Activated T-helper 1 cell treated with anti-CD3 and anti-CD28 coated beads, Interleukin-12 subunit alpha, Interleukin-12 subunit beta, Interleukin-2, Interleukin-4 antibody, amounts not matched to agents 30 ng/mL and 10 ng/mL and 1 ng/mL, durations not matched to agents 14 hours and 24 hours and 36 hours (primary cell): Measurements from ENCODE around the gene LDB2. TPM values are rescaled to one million over a fixed set of nuclear protein-coding genes. Genes with fewer than 3 reads are reported as not detected.

ENCODE experiments used
- DNase-seq: peaks from one replicate; pipeline ENCODE4 v3.0.0; 2021; ENCODE audit warnings: low spot score
- H3K27ac Mint-ChIP-seq: one replicate; pipeline ENCODE4 v1.8.0; 2021; ENCODE audit warnings: mild to moderate bottlenecking, mixed read lengths
- H3K27me3 Mint-ChIP-seq: one replicate; pipeline ENCODE4 v1.8.0; 2022; ENCODE audit warnings: mild to moderate bottlenecking, moderate library complexity, mixed read lengths; ENCODE audit not compliant: insufficient read depth
- H3K36me3 Mint-ChIP-seq: one replicate; pipeline ENCODE4 v1.8.0; 2021; ENCODE audit warnings: low read depth, mixed read lengths
- H3K4me1 Mint-ChIP-seq: one replicate; pipeline ENCODE4 v1.8.0; 2021; ENCODE audit warnings: low read depth, mixed read lengths
- H3K4me3 Mint-ChIP-seq: one replicate; pipeline ENCODE4 v1.8.0; 2021; ENCODE audit warnings: mild to moderate bottlenecking, moderate library complexity, mixed read lengths
- H3K9me3 Mint-ChIP-seq: one replicate; pipeline ENCODE4 v1.8.0; 2021; ENCODE audit warnings: mixed read lengths
- intact Hi-C: fragments of 100-400 bp; cut with micrococcal nuclease; formaldehyde crosslinking; loops from one replicate; pipeline ENCODE4 v1.15.1; 2024
- total RNA-seq: library from RNA; stranded (reverse); gene quantifications from 2 replicates; pipeline ENCODE4 v1.2.3, GENCODE V29; 2022

Gene LDB2
- total RNA-seq, 1 donor from 2014 or later = not detected

DNA sequence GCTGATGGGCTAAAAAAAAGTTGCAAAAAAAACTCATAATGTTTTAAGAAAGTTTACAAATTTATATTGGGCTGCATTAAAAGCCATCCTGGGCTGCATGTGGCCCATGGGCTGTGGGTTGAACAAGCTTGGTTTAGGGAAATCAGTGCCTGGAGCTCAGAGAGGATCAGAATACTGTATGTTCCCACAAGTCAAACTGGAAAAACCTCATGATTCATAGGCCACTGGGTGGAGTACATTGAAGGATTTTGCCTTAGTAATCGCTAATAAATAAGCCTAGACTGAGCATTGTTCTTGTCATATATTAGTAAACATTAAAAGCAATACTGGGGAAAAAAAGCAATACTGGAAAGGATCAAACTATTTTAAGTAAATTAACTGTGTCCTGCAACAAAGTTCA, 425.9 kb downstream of the LDB2 start:
- no peak overlapping the region for H3K4me3 Mint-ChIP-seq
- H3K9me3 Mint-ChIP-seq = peaks cover 10% of the 10 kb centered on the region
- H3K27me3 Mint-ChIP-seq = no peaks in the 10 kb centered on the region
- no peaks in the 10 kb centered on the region for H3K36me3 Mint-ChIP-seq
- intact Hi-C loops = no loop called here
- no peaks in the 10 kb centered on the region for H3K4me1 Mint-ChIP-seq
- DNase-seq = no peak
- no peak overlapping the region for H3K27ac Mint-ChIP-seq

GRCh38 chr4:16467061-16467460, 431.4 kb downstream of the LDB2 start:
- Mint-ChIP-seq H3K27me3 (no peaks in the 10 kb centered on the region), H3K36me3 (no peaks in the 10 kb centered on the region), H3K27ac (no peak overlapping the region), H3K4me1 (no peaks in the 10 kb centered on the region), H3K9me3 (no peaks in the 10 kb centered on the region), H3K4me3 (no peak overlapping the region)
- no peak for DNase-seq
- intact Hi-C loops = no loop called here

DNA sequence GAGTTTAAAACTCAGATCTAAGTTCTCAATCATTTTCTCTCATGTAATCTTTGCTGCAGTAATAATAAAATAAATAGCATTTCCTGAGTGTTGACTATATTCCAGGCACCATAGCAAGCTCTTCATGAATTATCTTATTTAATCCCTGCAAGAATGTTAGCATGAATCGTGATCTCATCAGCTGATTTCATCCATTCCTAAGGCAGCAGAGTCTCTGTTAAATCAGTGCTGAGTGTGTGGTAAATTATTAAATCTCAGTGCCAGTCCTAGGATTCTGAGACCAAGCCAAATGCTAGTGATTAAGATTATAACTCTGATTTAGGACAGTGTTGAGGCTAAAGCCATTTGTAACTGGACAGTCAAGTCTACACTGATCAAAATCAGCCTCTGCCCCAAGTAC, 431.9 kb downstream of the LDB2 start:
- DNase-seq = no peak
- intact Hi-C loops = no loop called here
- no peaks in the 10 kb centered on the region for H3K9me3 Mint-ChIP-seq
- no peak overlapping the region for H3K4me3 Mint-ChIP-seq
- H3K4me1 Mint-ChIP-seq = no peaks in the 10 kb centered on the region
- no peaks in the 10 kb centered on the region for H3K36me3 Mint-ChIP-seq
- no peak overlapping the region for H3K27ac Mint-ChIP-seq
- H3K27me3 Mint-ChIP-seq = no peaks in the 10 kb centered on the region

DNA sequence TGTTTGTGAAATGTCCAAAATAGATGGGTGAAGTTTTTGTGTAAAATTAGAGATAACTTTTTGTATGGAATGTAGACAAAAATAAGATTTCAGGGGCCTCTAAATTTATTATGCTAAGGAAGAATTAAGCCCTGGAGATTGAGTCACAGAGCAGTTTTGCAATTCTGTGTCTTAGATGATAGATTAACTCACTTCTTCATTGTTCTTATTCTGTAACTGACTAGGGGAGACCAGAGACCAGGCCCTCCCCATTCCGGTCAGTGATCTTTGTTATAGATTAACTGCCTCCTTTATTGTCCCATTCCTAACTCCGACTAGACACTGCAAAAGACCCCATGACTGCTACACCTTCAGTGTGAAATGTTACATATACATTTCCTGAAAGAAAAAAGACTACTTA, 433.8 kb downstream of the LDB2 start:
- intact Hi-C loops = no loop called here
- no peaks in the 10 kb centered on the region for H3K36me3 Mint-ChIP-seq
- DNase-seq = no peak
- no peak overlapping the region for H3K27ac Mint-ChIP-seq
- no peaks in the 10 kb centered on the region for H3K4me1 Mint-ChIP-seq
- H3K9me3 Mint-ChIP-seq = no peaks in the 10 kb centered on the region
- no peaks in the 10 kb centered on the region for H3K27me3 Mint-ChIP-seq
- no peak overlapping the region for H3K4me3 Mint-ChIP-seq

DNA sequence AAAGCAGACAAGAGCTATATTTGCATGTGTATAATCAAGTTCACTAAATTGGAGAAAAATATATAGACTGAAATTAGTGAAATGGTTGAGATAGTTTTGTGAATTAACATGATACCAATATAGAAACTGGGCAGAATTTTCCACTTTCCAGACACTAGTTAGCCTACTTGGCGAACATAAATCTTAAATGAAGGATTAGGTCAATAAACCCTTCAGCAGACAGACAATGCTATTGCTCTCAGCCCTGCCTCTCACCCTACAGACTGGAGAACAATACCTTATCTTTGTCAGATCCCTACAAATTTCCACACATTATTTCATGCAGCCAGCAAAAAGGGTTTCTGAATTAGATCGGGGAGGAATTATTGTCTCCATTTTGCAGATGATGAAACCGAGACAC, 435.8 kb downstream of the LDB2 start:
- Mint-ChIP-seq H3K9me3 (no peaks in the 10 kb centered on the region), H3K27ac (no peak overlapping the region), H3K36me3 (no peaks in the 10 kb centered on the region), H3K27me3 (peaks cover 3% of the 10 kb centered on the region), H3K4me3 (no peak overlapping the region), H3K4me1 (no peaks in the 10 kb centered on the region)
- intact Hi-C loops = no loop called here
- DNase-seq = no peak

DNA sequence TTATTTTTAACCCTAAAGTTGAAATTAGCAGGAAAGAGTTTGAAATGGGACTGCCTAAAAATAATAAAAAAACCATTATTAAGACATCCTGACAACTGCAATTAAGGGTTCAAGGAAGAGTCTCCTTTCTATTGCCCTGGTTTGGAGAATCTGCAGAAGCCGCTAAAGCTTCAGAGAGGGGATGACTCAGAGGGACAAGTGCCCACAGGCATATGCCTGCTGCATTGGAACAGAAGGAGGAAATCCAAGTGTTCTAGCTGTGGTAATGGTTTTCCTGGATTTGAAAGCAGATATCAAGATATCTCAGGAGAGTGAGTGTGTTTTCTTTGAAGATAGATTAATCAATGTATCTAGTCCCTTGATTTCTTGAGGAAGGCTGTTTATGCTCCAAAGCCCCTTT, 437.1 kb downstream of the LDB2 start:
- peaks cover 3% of the 10 kb centered on the region for H3K27me3 Mint-ChIP-seq
- no peaks in the 10 kb centered on the region for H3K4me1 Mint-ChIP-seq
- intact Hi-C loops = no loop called here
- H3K36me3 Mint-ChIP-seq = no peaks in the 10 kb centered on the region
- H3K27ac Mint-ChIP-seq = no peak overlapping the region
- no peaks in the 10 kb centered on the region for H3K9me3 Mint-ChIP-seq
- H3K4me3 Mint-ChIP-seq = no peak overlapping the region
- DNase-seq = no peak

DNA sequence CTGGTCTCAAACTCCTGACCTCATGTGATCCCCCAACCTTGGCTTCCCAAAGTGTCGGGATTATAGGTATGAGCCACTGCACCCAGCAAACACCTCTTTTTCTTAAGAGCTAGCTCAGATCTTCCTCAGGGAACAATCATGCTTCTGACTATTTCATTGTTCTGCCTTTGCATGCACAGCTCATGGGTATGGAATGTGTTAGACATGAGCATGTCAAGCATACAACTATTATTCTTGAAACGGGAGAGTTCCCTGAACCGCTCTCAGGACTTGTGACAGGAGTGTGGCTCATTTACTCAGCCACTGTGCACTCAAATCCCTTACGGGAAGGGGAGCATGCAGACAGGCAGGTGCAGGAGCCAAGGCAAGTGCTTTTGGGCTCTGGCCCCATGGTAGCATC, 440.5 kb downstream of the LDB2 start:
- intact Hi-C loops = no loop called here
- Mint-ChIP-seq H3K27me3 (peaks cover 3% of the 10 kb centered on the region), H3K9me3 (no peaks in the 10 kb centered on the region), H3K27ac (no peak overlapping the region), H3K4me1 (no peaks in the 10 kb centered on the region), H3K36me3 (no peaks in the 10 kb centered on the region), H3K4me3 (no peak overlapping the region)
- DNase-seq = no peak
